WTC11 (cell line): Measurements from ENCODE around the gene LSM11. TPM values are rescaled to one million over a fixed set of nuclear protein-coding genes. Genes with fewer than 3 reads are reported as not detected.

ENCODE experiments used
- ATAC-seq: fragments of 200-7000 bp; cut with Tn5 transposase; 2 replicates; pipeline ENCODE4 v1.10.0; 2021; ENCODE audit warnings: mild to moderate bottlenecking, moderate library complexity
- CTCF ChIA-PET: fragments of 300-600 bp; sonication (Branson Sonifier 250); formaldehyde crosslinking; loops from one replicate; lab custom pipeline; 2021; ENCODE audit warnings: antibody characterized with exemption; lab: Charles Lee
- POLR2A ChIA-PET: fragments of 350-600 bp; sonication (Branson Sonifier 250); formaldehyde crosslinking; loops from one replicate; lab custom pipeline; 2021; ENCODE audit warnings: antibody characterized with exemption; lab: Charles Lee
- DNase-seq: peaks from one replicate; pipeline ENCODE4 v3.0.0; 2021; ENCODE audit warnings: low spot score
- H3K27ac Mint-ChIP-seq: 2 replicates; pipeline ENCODE4 v1.8.0; 2021; ENCODE audit warnings: mixed read lengths
- H3K27me3 Mint-ChIP-seq: 2 replicates; pipeline ENCODE4 v1.8.0; 2021; ENCODE audit warnings: low read depth, mild to moderate bottlenecking, moderate library complexity, mixed read lengths
- H3K36me3 Mint-ChIP-seq: 2 replicates; pipeline ENCODE4 v1.8.0; 2021; ENCODE audit warnings: mixed read lengths
- H3K4me1 Mint-ChIP-seq: 2 replicates; pipeline ENCODE4 v1.8.0; 2022; ENCODE audit warnings: mixed read lengths
- H3K4me3 Mint-ChIP-seq: 2 replicates; pipeline ENCODE4 v1.8.0; 2021; ENCODE audit warnings: mild to moderate bottlenecking, moderate library complexity, mixed read lengths
- H3K9me3 Mint-ChIP-seq: 2 replicates; pipeline ENCODE4 v1.8.0; 2021; ENCODE audit warnings: mixed read lengths
- CDX4 ChIP-seq: fragments of 250-450 bp; sonication (Bioruptor Pico); IDR thresholded peaks from 2 replicates; pipeline ENCODE4 v1.9.0; 2021; ENCODE audit warnings: moderate library complexity, mild to moderate bottlenecking, inconsistent platforms, borderline replicate concordance
- ELF4 ChIP-seq: sonication (generic); formaldehyde crosslinking; IDR thresholded peaks from 2 replicates; pipeline ENCODE4 v1.8.1; 2022; ENCODE audit warnings: low read depth, mild to moderate bottlenecking, moderate library complexity, missing genetic modification reagents
- FOXP1 ChIP-seq: sonication (generic); formaldehyde crosslinking; IDR thresholded peaks from 2 replicates; pipeline ENCODE4 v1.8.0; 2022; ENCODE audit warnings: missing genetic modification reagents, mild to moderate bottlenecking, moderate library complexity, borderline replicate concordance
- GRHL2 ChIP-seq: fragments of 250-450 bp; sonication (Bioruptor Pico); IDR thresholded peaks from 2 replicates; pipeline ENCODE4 v1.8.0; 2022; ENCODE audit warnings: mild to moderate bottlenecking, moderate library complexity; ENCODE audit not compliant: insufficient replicate concordance, severe bottlenecking
- GTF2I ChIP-seq: fragments of 250-450 bp; sonication (Bioruptor Pico); conservative IDR thresholded peaks from 2 replicates; pipeline ENCODE4 v1.4.0; 2021; ENCODE audit warnings: mild to moderate bottlenecking
- IRF2 ChIP-seq: sonication (generic); formaldehyde crosslinking; IDR thresholded peaks from 2 replicates; pipeline ENCODE4 v1.8.0; 2022; ENCODE audit warnings: low read depth, missing genetic modification reagents, borderline replicate concordance
- MXD4 ChIP-seq: fragments of 250-450 bp; sonication (Bioruptor Pico); IDR thresholded peaks from 2 replicates; pipeline ENCODE4 v1.8.0; 2021; ENCODE audit warnings: mild to moderate bottlenecking, moderate library complexity, borderline replicate concordance
- PREB ChIP-seq: sonication (generic); formaldehyde crosslinking; IDR thresholded peaks from 2 replicates; pipeline ENCODE4 v1.8.1; 2022; ENCODE audit warnings: mild to moderate bottlenecking, missing genetic modification reagents, moderate library complexity, borderline replicate concordance
- SP1 ChIP-seq: sonication (generic); formaldehyde crosslinking; conservative IDR thresholded peaks from 2 replicates; pipeline ENCODE4 v1.8.1; 2022; ENCODE audit warnings: missing genetic modification reagents
- ZNF232 ChIP-seq: sonication (generic); formaldehyde crosslinking; IDR thresholded peaks from 2 replicates; pipeline ENCODE4 v1.8.0; 2022; ENCODE audit warnings: mild to moderate bottlenecking, missing genetic modification reagents
- ZNF512 ChIP-seq: sonication (generic); formaldehyde crosslinking; IDR thresholded peaks from 2 replicates; pipeline ENCODE4 v1.8.1; 2022; ENCODE audit warnings: missing genetic modification reagents, borderline replicate concordance
- total RNA-seq: library from RNA; stranded (reverse); gene quantifications from 3 replicates; pipeline ENCODE4 v1.2.3, GENCODE V29; 2021
- TF ChIP-seq, protein P1 (sequence below): sonication (generic); formaldehyde crosslinking; IDR thresholded peaks from 2 replicates; pipeline ENCODE4 v1.8.0; 2022; ENCODE audit warnings: mild to moderate bottlenecking, missing genetic modification reagents
- TF ChIP-seq, protein P2 (sequence below): fragments of 200-600 bp; IDR thresholded peaks from 2 replicates; pipeline ENCODE4 v1.8.0; 2022; ENCODE audit warnings: antibody characterized with exemption
- TF ChIP-seq, protein P3 (sequence below): sonication (generic); formaldehyde crosslinking; IDR thresholded peaks from 2 replicates; pipeline ENCODE4 v1.8.1; 2022; ENCODE audit warnings: mild to moderate bottlenecking, moderate library complexity, missing genetic modification reagents
- TF ChIP-seq, protein P4 (sequence below): sonication (generic); formaldehyde crosslinking; IDR thresholded peaks from 2 replicates; pipeline ENCODE4 v1.8.1; 2023; ENCODE audit warnings: mild to moderate bottlenecking, missing genetic modification reagents

LSM11 gene
- total RNA-seq, 1 experiment from 2014 or later: 5.2 TPM

DNA sequence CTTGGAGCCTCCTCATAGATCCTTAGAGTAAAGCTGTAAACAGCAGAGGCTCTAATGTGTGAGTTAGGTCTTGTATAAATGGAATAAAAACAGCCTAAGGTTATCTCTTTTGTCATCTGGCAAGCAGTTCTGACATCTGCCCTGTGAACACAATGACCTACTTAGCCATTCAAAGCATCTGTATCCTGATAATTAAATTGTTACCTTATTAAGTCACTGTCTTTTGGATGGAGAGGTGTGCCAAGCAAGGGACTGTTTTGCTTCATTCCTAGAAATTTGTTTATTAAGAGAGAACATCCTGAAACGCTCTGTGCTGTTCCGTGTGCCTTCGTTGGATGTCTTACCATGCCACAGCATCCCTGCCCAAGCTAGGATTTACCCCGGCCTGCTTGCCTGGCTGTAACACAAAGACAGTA lies 1.5 kb downstream of the LSM11 start (continued):
- no peak for TF ChIP-seq CDX4 (CRISPR knock-in tag)
- TF ChIP-seq, protein P1, sequence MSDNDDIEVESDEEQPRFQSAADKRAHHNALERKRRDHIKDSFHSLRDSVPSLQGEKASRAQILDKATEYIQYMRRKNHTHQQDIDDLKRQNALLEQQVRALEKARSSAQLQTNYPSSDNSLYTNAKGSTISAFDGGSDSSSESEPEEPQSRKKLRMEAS (CRISPR knock-in tag): no peak
- no peak for TF ChIP-seq PREB
- TF ChIP-seq ZNF232 (CRISPR knock-in tag): no peak
- TF ChIP-seq IRF2 (CRISPR knock-in tag): no peak
- TF ChIP-seq, protein P2, sequence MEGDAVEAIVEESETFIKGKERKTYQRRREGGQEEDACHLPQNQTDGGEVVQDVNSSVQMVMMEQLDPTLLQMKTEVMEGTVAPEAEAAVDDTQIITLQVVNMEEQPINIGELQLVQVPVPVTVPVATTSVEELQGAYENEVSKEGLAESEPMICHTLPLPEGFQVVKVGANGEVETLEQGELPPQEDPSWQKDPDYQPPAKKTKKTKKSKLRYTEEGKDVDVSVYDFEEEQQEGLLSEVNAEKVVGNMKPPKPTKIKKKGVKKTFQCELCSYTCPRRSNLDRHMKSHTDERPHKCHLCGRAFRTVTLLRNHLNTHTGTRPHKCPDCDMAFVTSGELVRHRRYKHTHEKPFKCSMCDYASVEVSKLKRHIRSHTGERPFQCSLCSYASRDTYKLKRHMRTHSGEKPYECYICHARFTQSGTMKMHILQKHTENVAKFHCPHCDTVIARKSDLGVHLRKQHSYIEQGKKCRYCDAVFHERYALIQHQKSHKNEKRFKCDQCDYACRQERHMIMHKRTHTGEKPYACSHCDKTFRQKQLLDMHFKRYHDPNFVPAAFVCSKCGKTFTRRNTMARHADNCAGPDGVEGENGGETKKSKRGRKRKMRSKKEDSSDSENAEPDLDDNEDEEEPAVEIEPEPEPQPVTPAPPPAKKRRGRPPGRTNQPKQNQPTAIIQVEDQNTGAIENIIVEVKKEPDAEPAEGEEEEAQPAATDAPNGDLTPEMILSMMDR: no peak
- TF ChIP-seq, all 79 proteins: peak for 0

DNA sequence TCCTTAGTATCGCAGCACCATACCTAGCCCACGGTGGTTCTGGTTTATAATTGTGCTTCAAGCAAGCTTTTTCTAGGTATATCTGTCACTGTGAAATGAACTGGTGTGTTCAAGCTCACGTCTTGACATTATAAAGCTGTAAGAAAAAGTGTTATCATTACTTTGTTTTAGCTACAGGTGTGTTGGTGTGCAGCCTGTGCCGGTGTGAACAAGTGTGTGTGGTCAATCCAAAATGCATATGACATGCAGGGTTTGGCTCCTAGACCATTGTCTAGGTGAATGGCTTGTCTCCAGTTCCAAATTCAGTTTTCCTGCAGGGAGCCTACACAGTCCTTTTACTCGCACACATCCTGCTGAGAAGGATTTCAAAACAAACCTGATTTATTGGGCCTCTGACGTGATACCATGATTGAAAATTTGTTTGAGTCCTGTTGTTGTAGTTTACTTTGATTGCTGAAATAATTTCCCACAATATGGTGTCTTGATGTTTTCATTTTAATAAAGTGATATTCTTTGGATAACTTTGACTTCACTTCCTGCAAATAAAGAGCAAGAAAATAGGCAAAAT lies 3.7 kb downstream of the LSM11 start:
- Mint-ChIP-seq H3K4me1 (peaks cover 12% of the 10 kb centered on the region), H3K4me3 (no peak overlapping the region), H3K9me3 (no peaks in the 10 kb centered on the region), H3K27me3 (peaks cover 20% of the 10 kb centered on the region), H3K27ac (no peak overlapping the region), H3K36me3 (no peaks in the 10 kb centered on the region)
- DNase-seq (no peak), ATAC-seq (no peak)
- no peak for TF ChIP-seq GTF2I (CRISPR knock-in tag)
- TF ChIP-seq SP1: no peak
- TF ChIP-seq, protein P3, sequence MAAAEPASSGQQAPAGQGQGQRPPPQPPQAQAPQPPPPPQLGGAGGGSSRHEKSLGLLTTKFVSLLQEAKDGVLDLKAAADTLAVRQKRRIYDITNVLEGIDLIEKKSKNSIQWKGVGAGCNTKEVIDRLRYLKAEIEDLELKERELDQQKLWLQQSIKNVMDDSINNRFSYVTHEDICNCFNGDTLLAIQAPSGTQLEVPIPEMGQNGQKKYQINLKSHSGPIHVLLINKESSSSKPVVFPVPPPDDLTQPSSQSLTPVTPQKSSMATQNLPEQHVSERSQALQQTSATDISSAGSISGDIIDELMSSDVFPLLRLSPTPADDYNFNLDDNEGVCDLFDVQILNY (CRISPR knock-in tag): no peak
- TF ChIP-seq ELF4 (CRISPR knock-in tag): no peak
- no peak for TF ChIP-seq MXD4 (CRISPR knock-in tag)
- TF ChIP-seq, protein P4, sequence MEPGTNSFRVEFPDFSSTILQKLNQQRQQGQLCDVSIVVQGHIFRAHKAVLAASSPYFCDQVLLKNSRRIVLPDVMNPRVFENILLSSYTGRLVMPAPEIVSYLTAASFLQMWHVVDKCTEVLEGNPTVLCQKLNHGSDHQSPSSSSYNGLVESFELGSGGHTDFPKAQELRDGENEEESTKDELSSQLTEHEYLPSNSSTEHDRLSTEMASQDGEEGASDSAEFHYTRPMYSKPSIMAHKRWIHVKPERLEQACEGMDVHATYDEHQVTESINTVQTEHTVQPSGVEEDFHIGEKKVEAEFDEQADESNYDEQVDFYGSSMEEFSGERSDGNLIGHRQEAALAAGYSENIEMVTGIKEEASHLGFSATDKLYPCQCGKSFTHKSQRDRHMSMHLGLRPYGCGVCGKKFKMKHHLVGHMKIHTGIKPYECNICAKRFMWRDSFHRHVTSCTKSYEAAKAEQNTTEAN (CRISPR knock-in tag): no peak
- no peak for TF ChIP-seq FOXP1 (CRISPR knock-in tag)
- no peak for TF ChIP-seq ZNF512 (CRISPR knock-in tag)
- no peak for TF ChIP-seq GRHL2 (CRISPR knock-in tag)
- no peak for TF ChIP-seq PREB
- POLR2A ChIA-PET: no interaction called here
- CTCF ChIA-PET: interaction anchor here (0.9 kb wide), 1 partner anchor 16 kb away, joined by 3 read pairs; the partner anchor contains the start of gene THG1L
